ENCODE measurements around the gene ALPK3. TPM values are rescaled to one million over a fixed set of nuclear protein-coding genes. Genes with fewer than 3 reads are reported as not detected.

ALPK3 gene
- total RNA-seq, 2 donors from 2014 or later: 57.8 to 94.1 TPM

DNA sequence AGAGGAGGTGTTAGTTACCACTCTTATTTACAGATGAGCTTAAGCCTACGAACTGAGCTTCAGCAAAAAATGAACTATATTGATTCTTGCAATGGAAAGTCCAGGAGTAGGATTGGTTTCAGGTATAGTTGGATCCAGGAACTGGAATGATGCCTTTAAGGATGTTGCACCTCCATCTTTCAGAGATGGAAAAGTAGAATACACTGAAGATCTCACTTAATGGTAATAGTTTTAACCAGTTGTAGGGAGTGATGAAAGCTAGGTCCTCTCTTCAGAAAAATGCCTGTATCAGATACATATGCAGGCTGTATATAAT lies 69.8 kb downstream of the ALPK3 start:
- no peaks in the 10 kb centered on the region for H3K36me3 Mint-ChIP-seq (ENCODE audit: low read depth)
- Histone ChIP-seq H3K9ac (ENCODE audit: extremely low read depth, low read length, poor library complexity, severe bottlenecking) (no peak overlapping the region), H3K4me1 (ENCODE audit: control insufficient read depth, insufficient read depth, low read length) (no peaks in the 10 kb centered on the region), H3K27ac (ENCODE audit: low read depth, low read length) (no peak overlapping the region), H3K4me3 (ENCODE audit: low read length) (no peak overlapping the region), H3K36me3 (ENCODE audit: control insufficient read depth, insufficient read depth, low read length) (no peaks in the 10 kb centered on the region), H3K27me3 (ENCODE audit: control insufficient read depth, insufficient read depth, low read length, poor library complexity, severe bottlenecking) (no peaks in the 10 kb centered on the region), H3K9me3 (ENCODE audit: control insufficient read depth, low read length) (no peaks in the 10 kb centered on the region)
- H3K27me3 Mint-ChIP-seq (ENCODE audit: insufficient read depth): peaks cover 2% of the 10 kb centered on the region
- H3K4me3 Mint-ChIP-seq: no peak overlapping the region
- no peaks in the 10 kb centered on the region for H3K9me3 Mint-ChIP-seq
- 57 to 83% methylated on average over 1 of the region's 1 CpG for WGBS, 2 experiments (ENCODE audit: insufficient coverage in 1 of 2, insufficient read length in 1 of 2)
- no peaks in the 10 kb centered on the region for H3K4me1 Mint-ChIP-seq
- TF ChIP-seq, protein P1, sequence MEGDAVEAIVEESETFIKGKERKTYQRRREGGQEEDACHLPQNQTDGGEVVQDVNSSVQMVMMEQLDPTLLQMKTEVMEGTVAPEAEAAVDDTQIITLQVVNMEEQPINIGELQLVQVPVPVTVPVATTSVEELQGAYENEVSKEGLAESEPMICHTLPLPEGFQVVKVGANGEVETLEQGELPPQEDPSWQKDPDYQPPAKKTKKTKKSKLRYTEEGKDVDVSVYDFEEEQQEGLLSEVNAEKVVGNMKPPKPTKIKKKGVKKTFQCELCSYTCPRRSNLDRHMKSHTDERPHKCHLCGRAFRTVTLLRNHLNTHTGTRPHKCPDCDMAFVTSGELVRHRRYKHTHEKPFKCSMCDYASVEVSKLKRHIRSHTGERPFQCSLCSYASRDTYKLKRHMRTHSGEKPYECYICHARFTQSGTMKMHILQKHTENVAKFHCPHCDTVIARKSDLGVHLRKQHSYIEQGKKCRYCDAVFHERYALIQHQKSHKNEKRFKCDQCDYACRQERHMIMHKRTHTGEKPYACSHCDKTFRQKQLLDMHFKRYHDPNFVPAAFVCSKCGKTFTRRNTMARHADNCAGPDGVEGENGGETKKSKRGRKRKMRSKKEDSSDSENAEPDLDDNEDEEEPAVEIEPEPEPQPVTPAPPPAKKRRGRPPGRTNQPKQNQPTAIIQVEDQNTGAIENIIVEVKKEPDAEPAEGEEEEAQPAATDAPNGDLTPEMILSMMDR (conservative IDR thresholded peaks at IDR 0.05): no peak
- no peak overlapping the region for H3K27ac Mint-ChIP-seq
- no peak for DNase-seq

DNA sequence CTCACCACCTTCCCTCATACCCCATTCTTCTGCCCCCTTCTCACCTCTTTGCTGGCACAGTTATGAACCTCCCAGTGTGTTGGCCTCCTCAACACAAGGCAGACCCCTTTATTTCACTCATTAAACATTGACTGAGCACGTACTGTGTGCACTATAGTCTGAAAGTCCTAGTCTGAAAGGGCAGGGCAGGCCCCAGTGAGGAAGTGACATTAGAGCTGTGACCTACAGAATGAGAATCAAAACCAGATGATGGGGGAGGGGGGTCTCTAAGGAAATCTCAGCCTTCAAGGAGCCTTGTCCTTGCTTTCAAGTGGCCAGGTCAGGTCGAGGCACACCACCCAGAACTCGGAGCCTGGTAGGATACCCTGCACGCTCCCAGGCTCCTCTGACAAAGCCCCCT lies 70.8 kb downstream of the ALPK3 start:
- DNase-seq: no peak
- no peak overlapping the region for H3K4me3 ChIP-seq (ENCODE audit: low read length)
- no peaks in the 10 kb centered on the region for H3K9me3 ChIP-seq (ENCODE audit: control insufficient read depth, low read length)
- H3K9ac ChIP-seq (ENCODE audit: extremely low read depth, low read length, poor library complexity, severe bottlenecking): no peak overlapping the region
- Mint-ChIP-seq H3K27ac (no peak overlapping the region), H3K4me1 (no peaks in the 10 kb centered on the region), H3K4me3 (no peak overlapping the region), H3K27me3 (ENCODE audit: insufficient read depth) (peaks cover 2% of the 10 kb centered on the region), H3K36me3 (ENCODE audit: low read depth) (no peaks in the 10 kb centered on the region), H3K9me3 (no peaks in the 10 kb centered on the region)
- 90 to 100% methylated on average over 1 to 4 of the region's 4 CpGs for WGBS, 2 experiments (ENCODE audit: insufficient coverage in 1 of 2, insufficient read length in 1 of 2)
- H3K27me3 ChIP-seq (ENCODE audit: control insufficient read depth, insufficient read depth, low read length, poor library complexity, severe bottlenecking): no peaks in the 10 kb centered on the region
- TF ChIP-seq, protein P1 (conservative IDR thresholded peaks at IDR 0.05): no peak
- H3K4me1 ChIP-seq (ENCODE audit: control insufficient read depth, insufficient read depth, low read length): no peaks in the 10 kb centered on the region
- no peaks in the 10 kb centered on the region for H3K36me3 ChIP-seq (ENCODE audit: control insufficient read depth, insufficient read depth, low read length)
- no peak overlapping the region for H3K27ac ChIP-seq (ENCODE audit: low read depth, low read length)

DNA sequence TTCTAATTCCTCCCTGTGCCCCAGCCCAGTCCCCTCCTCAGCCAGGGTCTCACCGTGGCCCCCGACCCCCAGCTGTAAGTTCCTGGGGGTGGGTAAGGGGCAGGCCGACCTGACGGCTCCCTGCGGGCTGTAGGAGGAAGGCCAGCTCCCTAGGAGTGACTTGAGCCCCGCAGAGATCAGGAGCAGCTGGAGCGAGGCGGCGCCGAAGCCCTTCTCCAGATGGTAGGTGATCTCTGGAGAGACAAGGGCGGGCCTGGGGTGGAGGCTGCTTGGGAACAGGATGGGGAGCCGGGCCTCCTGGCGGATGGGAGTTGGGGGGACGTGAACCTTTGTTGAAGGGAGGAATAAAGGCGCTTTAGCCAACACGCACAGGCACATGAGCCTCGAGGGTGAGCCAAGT lies 71.5 kb downstream of the ALPK3 start:
- Histone ChIP-seq H3K36me3 (ENCODE audit: control insufficient read depth, insufficient read depth, low read length) (no peaks in the 10 kb centered on the region), H3K9me3 (ENCODE audit: control insufficient read depth, low read length) (no peaks in the 10 kb centered on the region), H3K9ac (ENCODE audit: extremely low read depth, low read length, poor library complexity, severe bottlenecking) (no peak overlapping the region), H3K4me3 (ENCODE audit: low read length) (no peak overlapping the region), H3K4me1 (ENCODE audit: control insufficient read depth, insufficient read depth, low read length) (no peaks in the 10 kb centered on the region), H3K27me3 (ENCODE audit: control insufficient read depth, insufficient read depth, low read length, poor library complexity, severe bottlenecking) (no peaks in the 10 kb centered on the region), H3K27ac (ENCODE audit: low read depth, low read length) (no peak overlapping the region)
- no peaks in the 10 kb centered on the region for H3K9me3 Mint-ChIP-seq
- TF ChIP-seq, protein P1 (conservative IDR thresholded peaks at IDR 0.05): no peak
- H3K27me3 Mint-ChIP-seq (ENCODE audit: insufficient read depth): peaks cover 2% of the 10 kb centered on the region
- no peak for DNase-seq
- H3K27ac Mint-ChIP-seq: no peak overlapping the region
- 92 to 100% methylated on average over 1 to 17 of the region's 17 CpGs for WGBS, 2 experiments (ENCODE audit: insufficient coverage in 1 of 2, insufficient read length in 1 of 2)
- no peak overlapping the region for H3K4me3 Mint-ChIP-seq
- H3K4me1 Mint-ChIP-seq: no peaks in the 10 kb centered on the region
- no peaks in the 10 kb centered on the region for H3K36me3 Mint-ChIP-seq (ENCODE audit: low read depth)

Data from endodermal cell (in vitro differentiated cells).